HL-60/S4 treated with retinoic acid at 250 ng/mL for 4 days and 3 days (cell line): ENCODE data around the gene ABCD3.
"Not testable (repeated sequence)": the region's sequence is repeated elsewhere in the genome, so short reads cannot be mapped to it uniquely, and the experiment has no call there.

Experiments
- in situ Hi-C: fragments of 300-500 bp; cut with MboI; formaldehyde crosslinking; loops from 2 replicates; pipeline ENCODE4 v1.7.0; 2022; ENCODE audit warnings: low sequenced_read_pairs

Gene ABCD3

GRCh38 chr1:94411237-94411636, 7.0 kb upstream of the ABCD3 start:
- in situ Hi-C loops: no loop called here

DNA sequence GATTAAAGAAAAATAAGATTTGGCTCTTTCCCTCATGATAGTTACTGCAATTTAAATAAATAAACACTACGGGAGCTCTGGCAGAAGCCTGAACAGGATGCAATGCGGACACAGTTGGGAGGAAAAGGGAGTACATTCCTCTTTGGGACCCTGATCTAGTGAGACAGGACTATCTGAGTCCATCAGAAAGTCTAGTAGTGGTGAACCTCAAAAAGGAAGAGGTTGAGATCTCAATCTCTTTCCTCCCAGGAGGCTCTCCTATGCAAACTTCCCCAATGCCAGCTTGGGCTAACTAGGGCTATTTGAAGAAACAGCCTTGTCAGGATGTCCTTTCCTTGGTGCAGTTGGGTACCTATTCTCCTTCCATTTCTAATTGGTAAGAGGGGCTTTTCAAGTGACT, 4.9 kb upstream of the ABCD3 start:
- in situ Hi-C loops: no loop called here

GRCh38 chr1:94416901-94417727, 1.1 kb upstream of the ABCD3 start:
- in situ Hi-C loops: no loop called here

DNA sequence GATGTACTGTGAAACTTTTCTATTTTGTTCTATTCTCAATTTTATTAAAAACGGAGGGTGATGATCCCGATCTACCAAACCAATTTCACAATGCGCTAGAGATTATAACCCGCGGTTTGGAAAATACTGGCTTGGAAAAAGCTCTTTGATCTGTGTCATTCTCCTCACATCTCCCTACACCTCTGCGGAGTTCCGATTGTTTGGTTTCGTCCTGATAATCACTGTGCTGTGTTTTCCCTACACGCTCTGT, 536 bp upstream of the ABCD3 start:
- in situ Hi-C loops: no loop called here

GRCh38 chr1:94418664-94419655, 771 bp downstream of the ABCD3 start:
- in situ Hi-C loops: no loop called here

- in situ Hi-C loops: no loop called here
Measured at GRCh38 chr1:94422115-94422820, 4.1 kb downstream of the ABCD3 start.

DNA sequence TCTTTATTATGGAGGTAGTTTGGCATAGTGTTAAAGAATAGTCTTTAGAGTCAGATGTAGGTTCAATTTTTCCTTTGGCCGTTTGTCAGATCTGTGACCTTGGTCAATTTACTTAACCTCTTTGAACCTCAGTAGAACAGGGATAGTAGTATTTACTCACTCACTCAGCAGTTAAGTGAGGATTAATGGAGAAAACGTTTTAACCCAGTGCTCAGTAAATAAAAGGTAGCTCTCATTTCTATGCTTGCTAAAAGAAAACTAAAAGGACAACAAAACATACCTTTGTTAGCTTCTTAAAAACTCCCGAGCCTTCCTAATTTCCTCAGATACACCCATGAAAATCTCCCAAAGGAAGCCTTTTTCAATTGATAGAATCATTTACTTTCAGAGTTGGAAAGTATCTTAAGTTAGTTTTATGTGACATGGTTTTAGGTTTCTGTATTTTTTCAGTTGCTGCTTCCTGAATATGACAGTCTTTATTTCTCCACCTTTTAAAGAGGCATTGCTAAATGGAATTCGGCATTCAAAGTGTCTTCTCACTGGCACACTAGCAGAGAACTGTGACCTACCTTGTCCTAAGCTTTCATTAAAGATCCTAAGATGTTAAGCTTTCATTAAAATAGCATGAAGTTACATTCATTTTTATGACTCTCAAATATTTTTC, 7.8 kb downstream of the ABCD3 start:
- in situ Hi-C loops: no loop called here

DNA sequence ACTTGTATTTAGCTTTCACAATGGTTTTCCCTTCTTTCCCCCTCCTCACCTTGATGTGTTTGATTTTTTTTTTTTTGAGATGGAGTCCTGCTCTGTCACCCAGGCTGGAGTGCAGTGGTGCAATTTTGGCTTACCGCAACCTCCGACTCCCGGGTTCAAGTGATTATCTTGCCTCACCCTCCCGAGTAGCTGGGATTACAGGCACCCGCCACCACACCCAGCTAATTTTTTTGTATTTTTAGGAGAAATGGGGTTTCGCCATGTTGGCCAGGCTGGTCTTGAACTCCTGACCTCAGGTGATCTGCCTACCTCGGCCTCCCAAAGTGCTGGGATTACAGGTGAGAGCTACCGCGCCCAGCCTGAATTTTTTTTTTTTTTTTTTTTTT, 8.3 kb downstream of the ABCD3 start:
- in situ Hi-C loops: not testable (repeated sequence)

DNA sequence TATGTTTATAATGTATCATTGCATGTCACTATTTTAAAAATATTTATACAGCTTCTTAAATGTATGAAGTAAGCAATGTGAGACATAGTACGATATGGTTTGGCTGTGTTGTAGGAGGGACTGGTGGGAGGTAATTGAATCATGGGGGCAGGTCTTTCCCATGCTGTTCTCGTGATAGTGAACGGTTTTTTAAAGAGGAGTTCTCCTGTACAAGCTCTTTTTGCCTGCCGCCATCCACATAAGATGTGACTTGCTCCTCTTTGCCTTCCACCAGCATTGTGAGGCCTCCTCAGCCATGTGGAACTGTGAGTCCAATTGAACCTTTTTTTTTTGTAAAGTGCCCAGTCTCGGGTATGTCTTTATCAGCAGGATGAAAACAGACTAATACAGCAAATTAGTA, 10.3 kb downstream of the ABCD3 start:
- in situ Hi-C loops: no loop called here

GRCh38 chr1:94428927-94429528, 10.8 kb downstream of the ABCD3 start:
- in situ Hi-C loops: not testable (repeated sequence)

DNA sequence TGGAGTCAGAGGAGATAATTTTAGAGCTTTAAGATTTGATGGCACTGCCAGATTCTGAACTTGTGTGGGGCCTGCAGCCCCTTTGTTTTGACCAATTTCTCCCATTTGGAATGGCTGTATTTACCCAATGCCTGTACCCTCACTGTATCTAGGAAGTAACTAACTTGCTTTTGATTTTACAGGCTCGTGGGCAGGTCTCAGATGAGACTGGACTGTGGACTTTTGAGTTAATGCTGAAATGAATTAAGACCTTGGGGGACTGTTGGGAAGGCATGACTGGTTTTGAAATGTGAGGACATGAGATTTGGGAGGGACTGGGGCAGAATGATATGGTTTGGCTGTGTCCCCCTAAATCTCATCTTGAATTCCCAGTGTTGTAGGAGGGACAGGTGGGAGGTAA, 11.9 kb downstream of the ABCD3 start:
- in situ Hi-C loops: not testable (repeated sequence)

DNA sequence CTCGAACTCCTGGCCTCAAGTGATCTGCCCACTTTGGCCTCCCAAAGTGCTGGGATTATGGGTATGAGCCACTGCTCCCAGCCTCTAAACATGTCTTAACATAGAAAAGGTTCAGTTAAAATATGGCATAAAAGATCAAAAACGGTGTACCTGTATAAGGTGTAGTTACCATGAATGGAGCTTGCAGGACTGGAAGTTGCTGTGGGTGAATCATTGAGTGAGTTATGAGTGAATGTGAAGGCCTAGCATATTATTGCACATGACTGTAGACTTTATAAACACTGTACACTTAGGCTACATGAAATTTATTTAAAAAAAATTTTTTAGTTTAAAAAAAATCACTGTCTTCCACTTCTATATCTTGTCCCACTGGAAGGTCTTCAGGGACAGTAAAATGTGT, 15.7 kb downstream of the ABCD3 start:
- in situ Hi-C loops: no loop called here

GRCh38 chr1:94434365-94435045, 16.3 kb downstream of the ABCD3 start:
- in situ Hi-C loops: no loop called here

- in situ Hi-C loops: no loop called here
Measured at GRCh38 chr1:94438692-94439276, 20.6 kb downstream of the ABCD3 start.

DNA sequence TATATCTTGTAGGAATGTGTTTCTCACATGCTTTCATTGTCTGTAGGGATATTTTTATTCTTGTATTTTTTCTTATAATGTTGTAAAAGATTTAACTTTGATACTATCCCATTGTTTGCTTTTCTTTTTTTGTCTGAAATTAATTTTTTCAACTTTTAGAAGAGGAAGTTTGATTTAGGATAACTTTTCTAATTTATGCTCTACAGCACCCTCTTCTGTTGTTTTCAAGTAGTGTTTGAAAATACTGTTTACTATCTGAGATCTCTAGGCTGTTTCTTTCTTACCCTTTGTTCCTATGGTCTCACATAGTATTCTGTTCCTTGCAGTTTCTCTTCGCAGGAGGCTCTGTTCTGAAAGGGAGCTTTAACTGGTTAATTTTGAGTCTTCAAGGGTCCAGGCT, 21.9 kb downstream of the ABCD3 start:
- in situ Hi-C loops: no loop called here

DNA sequence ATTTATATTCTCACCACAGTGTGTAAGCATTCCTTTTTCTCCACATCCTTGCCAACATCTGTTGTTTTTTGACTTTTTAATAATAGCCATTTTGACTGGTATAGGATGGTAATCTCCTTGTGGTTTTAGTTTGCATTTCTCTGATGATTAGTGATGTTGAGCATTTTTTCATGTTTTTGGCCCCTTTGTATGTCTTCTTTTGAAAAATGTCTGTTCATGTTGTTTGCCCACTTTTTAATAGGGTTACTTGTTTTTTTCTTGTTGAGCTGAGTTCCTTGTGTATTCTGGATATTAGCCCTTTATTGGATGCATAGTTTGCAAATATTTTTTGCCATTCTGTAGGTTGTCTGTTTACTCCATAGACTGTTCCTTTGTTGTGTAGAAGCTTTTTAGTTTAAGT, 24.9 kb downstream of the ABCD3 start:
- in situ Hi-C loops: not testable (repeated sequence)

DNA sequence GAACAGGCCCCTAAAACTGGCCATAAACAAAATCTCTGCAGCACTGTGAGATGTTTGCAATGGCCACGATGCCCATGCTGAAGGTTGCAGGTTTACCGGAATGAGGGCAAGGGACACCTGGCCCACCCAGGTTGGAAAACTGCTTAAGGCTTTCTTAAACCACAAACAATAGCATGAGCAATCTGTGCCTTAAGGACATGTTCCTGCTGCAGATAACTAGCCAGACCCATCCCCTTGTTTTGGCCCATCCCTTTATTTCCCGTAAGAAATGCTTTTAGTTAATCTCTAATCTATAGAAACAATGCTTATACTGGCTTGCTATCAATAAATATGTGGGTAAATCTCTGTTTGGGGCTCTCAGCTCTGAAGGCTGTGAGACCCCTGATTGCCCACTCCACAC, 26.6 kb downstream of the ABCD3 start:
- in situ Hi-C loops: not testable (repeated sequence)

DNA sequence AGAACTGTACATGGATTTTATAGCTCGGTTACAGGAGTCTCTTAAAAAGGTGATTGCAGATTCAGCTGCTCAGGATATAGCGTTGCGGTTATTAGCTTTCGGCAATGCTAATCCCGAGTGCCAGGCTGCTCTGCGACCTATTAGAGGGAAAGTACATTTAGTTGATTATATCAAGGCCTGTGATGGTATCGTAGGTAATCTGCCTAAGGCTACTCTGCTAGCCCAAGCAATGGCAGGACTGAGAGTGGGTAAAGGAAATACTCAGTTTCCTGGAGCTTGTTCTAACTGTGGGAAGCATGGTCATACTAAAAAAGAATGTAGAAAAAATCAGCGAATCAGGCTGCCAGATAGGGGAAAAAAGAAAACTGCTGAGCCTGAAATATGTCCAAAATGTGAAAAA, 27.5 kb downstream of the ABCD3 start:
- in situ Hi-C loops: not testable (repeated sequence)

DNA sequence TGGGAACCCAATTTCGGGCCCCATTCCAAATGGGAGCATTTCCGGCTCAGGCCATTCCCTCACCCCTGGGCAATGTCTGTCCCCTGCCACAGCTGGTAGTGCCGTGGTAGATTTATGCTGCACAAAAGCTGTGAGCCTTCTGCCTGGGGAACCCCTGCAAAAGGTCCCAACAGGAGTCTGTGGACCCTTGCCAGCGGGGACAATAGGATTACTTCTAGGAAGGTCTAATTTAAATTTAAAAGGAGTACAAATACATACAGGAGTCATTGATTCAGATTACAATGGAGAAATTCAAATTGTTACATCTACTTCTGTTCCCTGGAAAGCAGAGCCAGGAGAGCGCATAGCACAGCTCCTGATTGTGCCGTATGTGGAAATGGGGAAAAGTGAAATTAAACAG, 28.0 kb downstream of the ABCD3 start:
- in situ Hi-C loops: not testable (repeated sequence)

- in situ Hi-C loops: not testable (repeated sequence)
Measured at GRCh38 chr1:94448741-94449140, 30.6 kb downstream of the ABCD3 start.
